Vagina (tissue), 2 donors: ENCODE measurements around the gene NR1H4. TPM values are rescaled to one million over a fixed set of nuclear protein-coding genes. Genes with fewer than 3 reads are reported as not detected.
"Not testable (repeated sequence)": the region's sequence is repeated elsewhere in the genome, so short reads cannot be mapped to it uniquely, and the experiment has no call there.

Experiments used
- DNase-seq, 2 donors: peaks; one replicate each; pipeline ENCODE4 v3.0.0-alpha.2; 2017; ENCODE audit errors: extremely low spot score in 2 of 2
- H3K27ac ChIP-seq: fragments of 200-600 bp; sonication (generic); one replicate; pipeline ENCODE4 v1.5.1; 2019
- H3K27me3 ChIP-seq: fragments of 200-600 bp; sonication (generic); one replicate; pipeline ENCODE4 v1.5.1; 2019
- H3K36me3 ChIP-seq, 2 donors: fragments of 200-600 bp; sonication (generic); one replicate each; pipeline ENCODE4 v1.5.1; 2017 to 2019
- H3K4me1 ChIP-seq: fragments of 200-600 bp; sonication (generic); one replicate; pipeline ENCODE4 v1.5.1; 2019
- H3K4me3 ChIP-seq, 2 donors: fragments of 200-600 bp; sonication (generic); 1 replicate in 1 of 2; 2 replicates in 1 of 2; pipeline ENCODE4 v1.5.1; 2016 to 2019
- H3K9me3 ChIP-seq: fragments of 200-600 bp; sonication (generic); one replicate; pipeline ENCODE4 v1.5.1; 2019
- CTCF ChIP-seq, 3 experiments: fragments of 450-650 bp in 2 of 3; fragments of 200-600 bp in 1 of 3; sonication (generic) in 1 of 3; IDR thresholded peaks; one replicate each; pipeline ENCODE4 v1.5.1; 2017 to 2019; ENCODE audit warnings: antibody characterized with exemption in 3 of 3, mild to moderate bottlenecking in 2 of 3, moderate library complexity in 2 of 3
- POLR2A ChIP-seq, 2 donors: fragments of 450-650 bp; IDR thresholded peaks; one replicate each; pipeline ENCODE4 v1.6.1; 2017; ENCODE audit warnings: antibody characterized with exemption in 2 of 2, mild to moderate bottlenecking in 2 of 2, moderate library complexity in 2 of 2
- POLR2AphosphoS5 ChIP-seq, 2 donors: sonication (generic); formaldehyde crosslinking; IDR thresholded peaks; one replicate each; pipeline ENCODE4 v1.9.0; 2017; ENCODE audit warnings: antibody characterized with exemption in 2 of 2, mild to moderate bottlenecking in 2 of 2, low read depth in 1 of 2; ENCODE audit not compliant: insufficient read depth in 1 of 2
- intact Hi-C: fragments of 100-400 bp; cut with DNase I; formaldehyde crosslinking; loops from one replicate; pipeline ENCODE4 v1.15.1; 2023
- total RNA-seq: library from RNA; depleted of rRNA; stranded (reverse); fragments of >200 nt; gene quantifications from one replicate; pipeline ENCODE4 v1.2.3, GENCODE V29; 2016

NR1H4 gene
- total RNA-seq, result not detected

- TF ChIP-seq CTCF (IDR thresholded peaks at IDR 0.05) (no peak), POLR2A (IDR thresholded peaks at IDR 0.05) (no peak), POLR2AphosphoS5 (IDR thresholded peaks at IDR 0.05; ENCODE audit: insufficient read depth in 1 of 2, low read depth in 1 of 2) (no peak)
- no peak for DNase-seq
- Histone ChIP-seq H3K36me3 (no peaks in the 10 kb centered on the region), H3K9me3 (no peaks in the 10 kb centered on the region), H3K27me3 (no peaks in the 10 kb centered on the region), H3K4me3 (no peak within 1 kb of the TSS), H3K4me1 (no peaks in the 10 kb centered on the region), H3K27ac (no peak within 1 kb of the TSS)
- intact Hi-C loops, result no loop called here
Observed at GRCh38 chr12:100473716-100474150, at the start of gene NR1H4. NR1H4 (plus strand) TSS chr12:100473866; CDS start chr12:100493324, 19,458 bp downstream.

- intact Hi-C loops, result no loop called here
- H3K27ac ChIP-seq, result no peak overlapping the region
- no peaks in the 10 kb centered on the region for H3K9me3 ChIP-seq
- no peaks in the 10 kb centered on the region for H3K4me1 ChIP-seq
- no peak for DNase-seq
- no peaks in the 10 kb centered on the region for H3K36me3 ChIP-seq
- no peak overlapping the region for H3K4me3 ChIP-seq
- no peaks in the 10 kb centered on the region for H3K27me3 ChIP-seq
- TF ChIP-seq POLR2A (IDR thresholded peaks at IDR 0.05) (no peak), POLR2AphosphoS5 (IDR thresholded peaks at IDR 0.05; ENCODE audit: insufficient read depth in 1 of 2, low read depth in 1 of 2) (no peak), CTCF (IDR thresholded peaks at IDR 0.05) (no peak)
Observed at GRCh38 chr12:100426145-100426544, 47.5 kb upstream of the NR1H4 start.

GRCh38 chr12:100427078-100427477 is 46.6 kb upstream of the NR1H4 start:
- no peak for DNase-seq
- no peak overlapping the region for H3K4me3 ChIP-seq
- TF ChIP-seq POLR2A (IDR thresholded peaks at IDR 0.05) (no peak), CTCF (IDR thresholded peaks at IDR 0.05) (no peak), POLR2AphosphoS5 (IDR thresholded peaks at IDR 0.05; ENCODE audit: insufficient read depth in 1 of 2, low read depth in 1 of 2) (no peak)
- no peaks in the 10 kb centered on the region for H3K27me3 ChIP-seq
- no peaks in the 10 kb centered on the region for H3K9me3 ChIP-seq
- H3K4me1 ChIP-seq, result no peaks in the 10 kb centered on the region
- no peaks in the 10 kb centered on the region for H3K36me3 ChIP-seq
- intact Hi-C loops, result no loop called here
- H3K27ac ChIP-seq, result no peak overlapping the region

GRCh38 chr12:100430251-100430650 is 43.4 kb upstream of the NR1H4 start:
- H3K4me1 ChIP-seq, DNase-seq, intact Hi-C loops, H3K27ac ChIP-seq, H3K4me3 ChIP-seq, H3K36me3 ChIP-seq, H3K27me3 ChIP-seq, H3K9me3 ChIP-seq: not testable (repeated sequence)

- Histone ChIP-seq H3K36me3 (no peaks in the 10 kb centered on the region), H3K4me3 (no peak overlapping the region), H3K27ac (no peak overlapping the region), H3K4me1 (no peaks in the 10 kb centered on the region), H3K9me3 (no peaks in the 10 kb centered on the region), H3K27me3 (no peaks in the 10 kb centered on the region)
- no peak for DNase-seq
- no peak for TF ChIP-seq POLR2A (IDR thresholded peaks at IDR 0.05)
- TF ChIP-seq POLR2AphosphoS5 (IDR thresholded peaks at IDR 0.05; ENCODE audit: insufficient read depth in 1 of 2, low read depth in 1 of 2), result no peak
- no peak for TF ChIP-seq CTCF (IDR thresholded peaks at IDR 0.05)
- intact Hi-C loops, result no loop called here
Observed at GRCh38 chr12:100433701-100434100, 40.0 kb upstream of the NR1H4 start.

- no peaks in the 10 kb centered on the region for H3K9me3 ChIP-seq
- no peak for DNase-seq
- H3K27me3 ChIP-seq, result no peaks in the 10 kb centered on the region
- H3K4me3 ChIP-seq, result no peak overlapping the region
- no peak overlapping the region for H3K27ac ChIP-seq
- no peaks in the 10 kb centered on the region for H3K4me1 ChIP-seq
- TF ChIP-seq POLR2AphosphoS5 (IDR thresholded peaks at IDR 0.05; ENCODE audit: insufficient read depth in 1 of 2, low read depth in 1 of 2), result no peak
- TF ChIP-seq CTCF (IDR thresholded peaks at IDR 0.05), result no peak
- TF ChIP-seq POLR2A (IDR thresholded peaks at IDR 0.05), result no peak
- H3K36me3 ChIP-seq, result no peaks in the 10 kb centered on the region
- intact Hi-C loops, result no loop called here
Observed at GRCh38 chr12:100434177-100434576, 39.5 kb upstream of the NR1H4 start.
